Measurements from ENCODE around the gene ALKBH1.
"Not testable (repeated sequence)": the region's sequence is repeated elsewhere in the genome, so short reads cannot be mapped to it uniquely, and the experiment has no call there.

ALKBH1 gene

DNA sequence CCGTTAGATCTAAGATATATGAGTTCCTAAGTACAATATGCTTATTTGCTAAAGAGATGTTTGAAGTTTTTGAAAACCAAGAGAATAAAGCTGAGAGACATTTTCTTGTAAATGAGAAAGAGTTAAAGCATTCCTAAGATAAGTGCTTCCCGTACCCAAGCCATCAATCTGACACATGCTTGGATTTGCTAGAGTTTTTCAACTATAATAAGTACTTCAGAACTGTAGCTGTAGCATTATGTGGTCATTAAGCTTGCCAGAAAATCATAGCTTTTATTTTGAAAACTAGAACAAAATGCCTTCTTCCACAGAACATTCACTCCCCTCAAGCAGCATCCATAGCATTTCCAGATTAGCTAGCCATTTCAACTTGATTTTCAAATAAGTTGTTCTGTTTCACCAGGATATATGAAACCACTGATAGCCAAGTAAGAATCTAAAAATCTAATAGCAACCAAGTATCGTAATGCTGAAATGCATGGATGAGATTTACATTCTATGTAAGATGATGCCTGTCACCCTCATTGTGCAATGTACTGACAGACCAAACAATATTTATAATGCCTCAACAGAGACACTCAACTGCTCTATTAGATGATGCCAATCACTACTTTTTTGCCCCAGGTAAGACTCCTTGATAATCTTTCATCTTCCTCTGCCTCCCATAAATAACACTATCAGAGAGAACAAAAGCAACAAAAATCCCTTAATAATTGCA is 45.1 kb upstream of the ALKBH1 start:
- no peak overlapping the region for H3K4me3 ChIP-seq (ENCODE audit: low read depth, low read length)
- H3K9me3 ChIP-seq (ENCODE audit: control insufficient read depth, insufficient read depth, low read depth, low read length): no peaks in the 10 kb centered on the region
- no peak overlapping the region for H3K27ac ChIP-seq (ENCODE audit: extremely low read depth, low read depth, low read length)
- no peak for TF ChIP-seq ZNF214 (tag by site-specific recombination; IDR thresholded peaks at IDR 0.05; ENCODE audit: borderline replicate concordance)
- no peak for TF ChIP-seq ZNF660 (tag by site-specific recombination; IDR thresholded peaks at IDR 0.05)
- TF ChIP-seq ZBTB21 (tag by site-specific recombination; IDR thresholded peaks at IDR 0.05): no peak
- TF ChIP-seq GLIS2 (tag by site-specific recombination; IDR thresholded peaks at IDR 0.05): no peak
- no peak for TF ChIP-seq ZNF121 (tag by site-specific recombination; IDR thresholded peaks at IDR 0.05)
- TF ChIP-seq, protein P1, sequence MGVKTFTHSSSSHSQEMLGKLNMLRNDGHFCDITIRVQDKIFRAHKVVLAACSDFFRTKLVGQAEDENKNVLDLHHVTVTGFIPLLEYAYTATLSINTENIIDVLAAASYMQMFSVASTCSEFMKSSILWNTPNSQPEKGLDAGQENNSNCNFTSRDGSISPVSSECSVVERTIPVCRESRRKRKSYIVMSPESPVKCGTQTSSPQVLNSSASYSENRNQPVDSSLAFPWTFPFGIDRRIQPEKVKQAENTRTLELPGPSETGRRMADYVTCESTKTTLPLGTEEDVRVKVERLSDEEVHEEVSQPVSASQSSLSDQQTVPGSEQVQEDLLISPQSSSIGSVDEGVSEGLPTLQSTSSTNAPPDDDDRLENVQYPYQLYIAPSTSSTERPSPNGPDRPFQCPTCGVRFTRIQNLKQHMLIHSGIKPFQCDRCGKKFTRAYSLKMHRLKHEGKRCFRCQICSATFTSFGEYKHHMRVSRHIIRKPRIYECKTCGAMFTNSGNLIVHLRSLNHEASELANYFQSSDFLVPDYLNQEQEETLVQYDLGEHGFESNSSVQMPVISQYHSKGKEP (tag by site-specific recombination; IDR thresholded peaks at IDR 0.05): no peak
- no peak for TF ChIP-seq ZNF792 (tag by site-specific recombination; IDR thresholded peaks at IDR 0.05)
- TF ChIP-seq ZNF768 (tag by site-specific recombination; IDR thresholded peaks at IDR 0.05): no peak
- TF ChIP-seq ZNF391 (tag by site-specific recombination; IDR thresholded peaks at IDR 0.05; ENCODE audit: borderline replicate concordance, low read depth): no peak
- TF ChIP-seq ZNF701 (tag by site-specific recombination; IDR thresholded peaks at IDR 0.05): no peak
- H3K36me3 ChIP-seq (ENCODE audit: control insufficient read depth in 2 of 2, insufficient read depth in 1 of 2, low read length in 2 of 2): peaks cover 60 to 69% of the 10 kb centered on the region in 2 experiments
- CTCF ChIA-PET: interaction anchor here (0.7 to 1.7 kb wide), 2 partner anchors 10 to 691 kb away, joined by 3 to 6 read pairs; no protein-coding TSS in a partner anchor
- POLR2A ChIA-PET: interaction anchor here (1.1 kb wide), 1 partner anchor 19 kb away, joined by 8 read pairs; no protein-coding TSS in a partner anchor
- H3K4me1 ChIP-seq (ENCODE audit: control insufficient read depth, insufficient read depth, low read length): no peaks in the 10 kb centered on the region

DNA sequence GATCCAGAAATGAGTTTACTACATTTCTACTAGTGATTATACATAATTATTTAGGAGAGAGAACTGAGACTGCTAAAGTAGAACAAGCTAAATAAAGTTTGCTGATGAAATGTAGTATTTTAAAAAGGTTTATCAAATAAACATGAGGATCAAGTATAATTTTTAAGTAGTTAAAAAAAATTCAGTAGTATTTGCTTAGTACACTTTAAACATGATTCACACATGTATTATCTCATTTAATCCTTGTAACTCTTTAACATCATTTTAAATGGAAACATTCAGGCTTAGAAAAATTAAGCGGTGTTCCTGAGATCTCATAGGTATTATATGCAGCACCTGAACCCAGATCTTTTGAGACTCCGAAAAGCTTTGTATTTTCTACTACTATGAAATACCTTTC is 44.4 kb upstream of the ALKBH1 start:
- Histone ChIP-seq H3K36me3 (ENCODE audit: control insufficient read depth in 2 of 2, insufficient read depth in 1 of 2, low read length in 2 of 2) (peaks cover 60 to 69% of the 10 kb centered on the region in 2 experiments), H3K9me3 (ENCODE audit: control insufficient read depth, insufficient read depth, low read depth, low read length) (no peaks in the 10 kb centered on the region), H3K4me3 (ENCODE audit: low read depth, low read length) (no peak overlapping the region), H3K27ac (ENCODE audit: extremely low read depth, low read depth, low read length) (no peak overlapping the region), H3K4me1 (ENCODE audit: control insufficient read depth, insufficient read depth, low read length) (no peaks in the 10 kb centered on the region)
- ChIA-PET CTCF (interaction anchor here (1.7 kb wide), 1 partner anchor 10 kb away, joined by 6 read pairs; no protein-coding TSS in a partner anchor), POLR2A (interaction anchor here (1.2 kb wide), 1 partner anchor 8 kb away, joined by 4 read pairs; the partner anchor contains the start of gene SNW1)
- TF ChIP-seq ZNF133 (tag by site-specific recombination; IDR thresholded peaks at IDR 0.05): no peak
- no peak for TF ChIP-seq ZNF175 (tag by site-specific recombination; IDR thresholded peaks at IDR 0.05)
- TF ChIP-seq, protein P2, sequence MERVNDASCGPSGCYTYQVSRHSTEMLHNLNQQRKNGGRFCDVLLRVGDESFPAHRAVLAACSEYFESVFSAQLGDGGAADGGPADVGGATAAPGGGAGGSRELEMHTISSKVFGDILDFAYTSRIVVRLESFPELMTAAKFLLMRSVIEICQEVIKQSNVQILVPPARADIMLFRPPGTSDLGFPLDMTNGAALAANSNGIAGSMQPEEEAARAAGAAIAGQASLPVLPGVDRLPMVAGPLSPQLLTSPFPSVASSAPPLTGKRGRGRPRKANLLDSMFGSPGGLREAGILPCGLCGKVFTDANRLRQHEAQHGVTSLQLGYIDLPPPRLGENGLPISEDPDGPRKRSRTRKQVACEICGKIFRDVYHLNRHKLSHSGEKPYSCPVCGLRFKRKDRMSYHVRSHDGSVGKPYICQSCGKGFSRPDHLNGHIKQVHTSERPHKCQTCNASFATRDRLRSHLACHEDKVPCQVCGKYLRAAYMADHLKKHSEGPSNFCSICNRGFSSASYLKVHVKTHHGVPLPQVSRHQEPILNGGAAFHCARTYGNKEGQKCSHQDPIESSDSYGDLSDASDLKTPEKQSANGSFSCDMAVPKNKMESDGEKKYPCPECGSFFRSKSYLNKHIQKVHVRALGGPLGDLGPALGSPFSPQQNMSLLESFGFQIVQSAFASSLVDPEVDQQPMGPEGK (tag by site-specific recombination; IDR thresholded peaks at IDR 0.05): no peak
- TF ChIP-seq ZNF664 (tag by site-specific recombination; IDR thresholded peaks at IDR 0.05): peak; percentile 92
- no peak for TF ChIP-seq ZNF350 (tag by site-specific recombination; IDR thresholded peaks at IDR 0.05)
- TF ChIP-seq ZNF132 (tag by site-specific recombination; IDR thresholded peaks at IDR 0.05; ENCODE audit: borderline replicate concordance): no peak
- TF ChIP-seq, protein P3, sequence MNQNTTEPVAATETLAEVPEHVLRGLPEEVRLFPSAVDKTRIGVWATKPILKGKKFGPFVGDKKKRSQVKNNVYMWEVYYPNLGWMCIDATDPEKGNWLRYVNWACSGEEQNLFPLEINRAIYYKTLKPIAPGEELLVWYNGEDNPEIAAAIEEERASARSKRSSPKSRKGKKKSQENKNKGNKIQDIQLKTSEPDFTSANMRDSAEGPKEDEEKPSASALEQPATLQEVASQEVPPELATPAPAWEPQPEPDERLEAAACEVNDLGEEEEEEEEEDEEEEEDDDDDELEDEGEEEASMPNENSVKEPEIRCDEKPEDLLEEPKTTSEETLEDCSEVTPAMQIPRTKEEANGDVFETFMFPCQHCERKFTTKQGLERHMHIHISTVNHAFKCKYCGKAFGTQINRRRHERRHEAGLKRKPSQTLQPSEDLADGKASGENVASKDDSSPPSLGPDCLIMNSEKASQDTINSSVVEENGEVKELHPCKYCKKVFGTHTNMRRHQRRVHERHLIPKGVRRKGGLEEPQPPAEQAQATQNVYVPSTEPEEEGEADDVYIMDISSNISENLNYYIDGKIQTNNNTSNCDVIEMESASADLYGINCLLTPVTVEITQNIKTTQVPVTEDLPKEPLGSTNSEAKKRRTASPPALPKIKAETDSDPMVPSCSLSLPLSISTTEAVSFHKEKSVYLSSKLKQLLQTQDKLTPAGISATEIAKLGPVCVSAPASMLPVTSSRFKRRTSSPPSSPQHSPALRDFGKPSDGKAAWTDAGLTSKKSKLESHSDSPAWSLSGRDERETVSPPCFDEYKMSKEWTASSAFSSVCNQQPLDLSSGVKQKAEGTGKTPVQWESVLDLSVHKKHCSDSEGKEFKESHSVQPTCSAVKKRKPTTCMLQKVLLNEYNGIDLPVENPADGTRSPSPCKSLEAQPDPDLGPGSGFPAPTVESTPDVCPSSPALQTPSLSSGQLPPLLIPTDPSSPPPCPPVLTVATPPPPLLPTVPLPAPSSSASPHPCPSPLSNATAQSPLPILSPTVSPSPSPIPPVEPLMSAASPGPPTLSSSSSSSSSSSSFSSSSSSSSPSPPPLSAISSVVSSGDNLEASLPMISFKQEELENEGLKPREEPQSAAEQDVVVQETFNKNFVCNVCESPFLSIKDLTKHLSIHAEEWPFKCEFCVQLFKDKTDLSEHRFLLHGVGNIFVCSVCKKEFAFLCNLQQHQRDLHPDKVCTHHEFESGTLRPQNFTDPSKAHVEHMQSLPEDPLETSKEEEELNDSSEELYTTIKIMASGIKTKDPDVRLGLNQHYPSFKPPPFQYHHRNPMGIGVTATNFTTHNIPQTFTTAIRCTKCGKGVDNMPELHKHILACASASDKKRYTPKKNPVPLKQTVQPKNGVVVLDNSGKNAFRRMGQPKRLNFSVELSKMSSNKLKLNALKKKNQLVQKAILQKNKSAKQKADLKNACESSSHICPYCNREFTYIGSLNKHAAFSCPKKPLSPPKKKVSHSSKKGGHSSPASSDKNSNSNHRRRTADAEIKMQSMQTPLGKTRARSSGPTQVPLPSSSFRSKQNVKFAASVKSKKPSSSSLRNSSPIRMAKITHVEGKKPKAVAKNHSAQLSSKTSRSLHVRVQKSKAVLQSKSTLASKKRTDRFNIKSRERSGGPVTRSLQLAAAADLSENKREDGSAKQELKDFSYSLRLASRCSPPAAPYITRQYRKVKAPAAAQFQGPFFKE (tag by site-specific recombination; IDR thresholded peaks at IDR 0.05; ENCODE audit: borderline replicate concordance): no peak
- TF ChIP-seq, protein P4, sequence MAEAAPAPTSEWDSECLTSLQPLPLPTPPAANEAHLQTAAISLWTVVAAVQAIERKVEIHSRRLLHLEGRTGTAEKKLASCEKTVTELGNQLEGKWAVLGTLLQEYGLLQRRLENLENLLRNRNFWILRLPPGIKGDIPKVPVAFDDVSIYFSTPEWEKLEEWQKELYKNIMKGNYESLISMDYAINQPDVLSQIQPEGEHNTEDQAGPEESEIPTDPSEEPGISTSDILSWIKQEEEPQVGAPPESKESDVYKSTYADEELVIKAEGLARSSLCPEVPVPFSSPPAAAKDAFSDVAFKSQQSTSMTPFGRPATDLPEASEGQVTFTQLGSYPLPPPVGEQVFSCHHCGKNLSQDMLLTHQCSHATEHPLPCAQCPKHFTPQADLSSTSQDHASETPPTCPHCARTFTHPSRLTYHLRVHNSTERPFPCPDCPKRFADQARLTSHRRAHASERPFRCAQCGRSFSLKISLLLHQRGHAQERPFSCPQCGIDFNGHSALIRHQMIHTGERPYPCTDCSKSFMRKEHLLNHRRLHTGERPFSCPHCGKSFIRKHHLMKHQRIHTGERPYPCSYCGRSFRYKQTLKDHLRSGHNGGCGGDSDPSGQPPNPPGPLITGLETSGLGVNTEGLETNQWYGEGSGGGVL (tag by site-specific recombination; IDR thresholded peaks at IDR 0.05): no peak

DNA sequence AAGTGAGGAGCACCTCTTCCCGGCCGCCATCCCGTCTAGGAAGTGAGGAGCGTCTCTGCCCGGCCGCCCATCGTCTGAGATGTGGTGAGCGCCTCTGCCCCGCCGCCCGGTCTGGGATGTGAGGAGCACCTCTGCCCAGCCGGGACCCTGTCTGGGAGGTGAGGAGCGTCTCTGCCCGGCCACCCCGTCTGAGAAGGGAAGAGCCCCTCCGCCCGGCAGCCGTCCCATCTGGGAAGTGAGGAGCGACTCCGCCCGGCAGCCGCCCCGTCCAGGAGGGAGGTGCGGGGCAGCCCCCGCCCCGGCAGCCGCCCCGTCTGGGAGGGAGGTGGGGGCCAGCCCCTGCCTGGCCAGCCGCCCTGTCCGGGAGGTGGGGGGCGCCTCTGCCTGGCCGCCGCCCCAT is 39.6 kb upstream of the ALKBH1 start:
- POLR2A ChIA-PET; H3K4me3 ChIP-seq (ENCODE audit: low read depth, low read length); H3K9me3 ChIP-seq (ENCODE audit: control insufficient read depth, insufficient read depth, low read depth, low read length); H3K27ac ChIP-seq (ENCODE audit: extremely low read depth, low read depth, low read length); H3K4me1 ChIP-seq (ENCODE audit: control insufficient read depth, insufficient read depth, low read length); CTCF ChIA-PET: not testable (repeated sequence)
- peaks cover 60 to 70% of the 10 kb centered on the region in 2 experiments for H3K36me3 ChIP-seq (ENCODE audit: control insufficient read depth in 2 of 2, insufficient read depth in 1 of 2, low read length in 2 of 2)

Measured in HEK293 (cell line).